A673 (cell line): ENCODE results near the gene SAFB2. TPM values are rescaled to one million over a fixed set of nuclear protein-coding genes. Genes with fewer than 3 reads are reported as not detected.

Source experiments
- BruUV-seq: library from RNA; stranded (reverse); fragments of 400-500 nt; replicated peaks from 2 replicates; lab custom pipeline; 2021; lab: Mats Ljungman, UMichigan
- CTCF ChIA-PET: fragments of 300-600 bp; sonication (Branson Sonifier 250); formaldehyde crosslinking; loops from one replicate; lab custom pipeline; 2022; ENCODE audit warnings: antibody characterized with exemption; lab: Charles Lee
- POLR2A ChIA-PET: fragments of 300-600 bp; sonication (Branson Sonifier 250); formaldehyde crosslinking; loops from one replicate; lab custom pipeline; 2022; ENCODE audit warnings: antibody characterized with exemption; ENCODE audit not compliant: low non-redundant PET; lab: Charles Lee
- DNase-seq: peaks from one replicate; pipeline ENCODE4 v3.0.0-alpha.2; 2015; ENCODE audit warnings: low spot score
- H3K27ac ChIP-seq: fragments of 200-600 bp; sonication (generic); 2 replicates; pipeline ENCODE4 v1.5.1; 2016; ENCODE audit warnings: mixed run types, low read depth, mild to moderate bottlenecking, mixed read lengths, antibody characterized with exemption, low read length; ENCODE audit not compliant: poor library complexity, severe bottlenecking
- H3K27me3 ChIP-seq: fragments of 200-600 bp; sonication (generic); replicated peaks from 2 replicates; pipeline ENCODE4 v1.6.1; 2017; ENCODE audit warnings: mixed run types, low read depth, mild to moderate bottlenecking, mixed read lengths, antibody characterized with exemption, low read length; ENCODE audit not compliant: insufficient read depth, poor library complexity
- H3K36me3 ChIP-seq: fragments of 200-600 bp; sonication (generic); 2 replicates; pipeline ENCODE4 v1.6.1; 2016; ENCODE audit warnings: mixed run types, mild to moderate bottlenecking, mixed read lengths, antibody characterized with exemption, low read length; ENCODE audit not compliant: insufficient read depth, poor library complexity, severe bottlenecking
- H3K4me1 ChIP-seq: fragments of 200-600 bp; sonication (generic); 2 replicates; pipeline ENCODE4 v1.6.1; 2017; ENCODE audit warnings: mixed run types, mild to moderate bottlenecking, mixed read lengths, antibody characterized with exemption, low read length; ENCODE audit not compliant: insufficient read depth, poor library complexity, severe bottlenecking
- H3K4me3 ChIP-seq: fragments of 200-600 bp; sonication (generic); 2 replicates; pipeline ENCODE4 v1.5.1; 2016; ENCODE audit warnings: low read depth, mixed run types, mild to moderate bottlenecking, mixed read lengths, low read length; ENCODE audit not compliant: poor library complexity, severe bottlenecking
- H3K9me3 ChIP-seq: fragments of 200-600 bp; sonication (generic); 2 replicates; pipeline ENCODE4 v1.6.1; 2016; ENCODE audit warnings: mixed run types, low read depth, mild to moderate bottlenecking, mixed read lengths, antibody characterized with exemption, low read length; ENCODE audit not compliant: poor library complexity, severe bottlenecking
- EZH2 ChIP-seq: fragments of 200-600 bp; sonication (generic); IDR thresholded peaks from 2 replicates; pipeline ENCODE4 v1.6.1; 2017; ENCODE audit warnings: borderline replicate concordance, low read depth, mild to moderate bottlenecking, mixed read lengths, antibody characterized with exemption, low read length; ENCODE audit not compliant: poor library complexity, severe bottlenecking
- intact Hi-C: fragments of 100-400 bp; cut with micrococcal nuclease; formaldehyde crosslinking; loops from one replicate; pipeline ENCODE4 v1.10.0; 2022; ENCODE audit not compliant: unreplicated experiment
- total RNA-seq: library from RNA; stranded (reverse); gene quantifications from 2 replicates; pipeline ENCODE4 v1.2.3, GENCODE V29; 2021
- TF ChIP-seq, protein P1 (sequence below): fragments of 300-800, 200-600 bp; sonication (generic); conservative IDR thresholded peaks from 2 replicates; pipeline ENCODE4 v1.5.1; 2017; ENCODE audit warnings: low read depth, mild to moderate bottlenecking, antibody characterized with exemption, low read length, moderate library complexity, mixed read lengths

SAFB2 gene
- total RNA-seq, 1 experiment from 2014 or later = 153 TPM

- BruUV-seq = no TSS peak
- Histone ChIP-seq H3K4me3 (no peak overlapping the region), H3K36me3 (peaks cover 78% of the 10 kb centered on the region), H3K9me3 (no peaks in the 10 kb centered on the region), H3K27ac (no peak overlapping the region), H3K27me3 (no peaks in the 10 kb centered on the region), H3K4me1 (no peaks in the 10 kb centered on the region)
- ChIA-PET POLR2A (no interaction called here), CTCF (no interaction called here)
- DNase-seq = no peak
- intact Hi-C loops = no loop called here
- TF ChIP-seq, protein P1, sequence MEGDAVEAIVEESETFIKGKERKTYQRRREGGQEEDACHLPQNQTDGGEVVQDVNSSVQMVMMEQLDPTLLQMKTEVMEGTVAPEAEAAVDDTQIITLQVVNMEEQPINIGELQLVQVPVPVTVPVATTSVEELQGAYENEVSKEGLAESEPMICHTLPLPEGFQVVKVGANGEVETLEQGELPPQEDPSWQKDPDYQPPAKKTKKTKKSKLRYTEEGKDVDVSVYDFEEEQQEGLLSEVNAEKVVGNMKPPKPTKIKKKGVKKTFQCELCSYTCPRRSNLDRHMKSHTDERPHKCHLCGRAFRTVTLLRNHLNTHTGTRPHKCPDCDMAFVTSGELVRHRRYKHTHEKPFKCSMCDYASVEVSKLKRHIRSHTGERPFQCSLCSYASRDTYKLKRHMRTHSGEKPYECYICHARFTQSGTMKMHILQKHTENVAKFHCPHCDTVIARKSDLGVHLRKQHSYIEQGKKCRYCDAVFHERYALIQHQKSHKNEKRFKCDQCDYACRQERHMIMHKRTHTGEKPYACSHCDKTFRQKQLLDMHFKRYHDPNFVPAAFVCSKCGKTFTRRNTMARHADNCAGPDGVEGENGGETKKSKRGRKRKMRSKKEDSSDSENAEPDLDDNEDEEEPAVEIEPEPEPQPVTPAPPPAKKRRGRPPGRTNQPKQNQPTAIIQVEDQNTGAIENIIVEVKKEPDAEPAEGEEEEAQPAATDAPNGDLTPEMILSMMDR = no peak
- no peak for TF ChIP-seq EZH2
Observed at GRCh38 chr19:5644037-5644436, 21.5 kb upstream of the SAFB2 start.

DNA sequence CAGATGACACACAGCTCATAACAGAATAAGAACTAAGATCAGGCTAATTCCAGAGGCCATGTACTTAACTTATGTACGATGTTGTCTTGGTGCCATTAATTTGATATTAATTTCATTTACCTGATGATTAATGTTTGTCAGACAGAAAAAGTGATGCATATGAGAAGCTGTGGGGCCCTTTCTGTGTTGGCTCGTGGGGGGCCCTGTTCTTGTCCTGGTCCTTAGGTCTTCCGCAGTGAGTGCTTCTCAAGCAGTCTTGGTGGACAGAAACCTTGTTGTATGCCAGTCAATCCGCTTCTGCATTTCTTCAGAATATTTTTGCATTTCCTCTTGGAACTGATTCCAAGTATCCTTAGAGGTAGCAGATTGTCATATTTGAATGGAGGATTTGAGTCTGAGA, 20.5 kb upstream of the SAFB2 start:
- no peaks in the 10 kb centered on the region for H3K27me3 ChIP-seq

DNA sequence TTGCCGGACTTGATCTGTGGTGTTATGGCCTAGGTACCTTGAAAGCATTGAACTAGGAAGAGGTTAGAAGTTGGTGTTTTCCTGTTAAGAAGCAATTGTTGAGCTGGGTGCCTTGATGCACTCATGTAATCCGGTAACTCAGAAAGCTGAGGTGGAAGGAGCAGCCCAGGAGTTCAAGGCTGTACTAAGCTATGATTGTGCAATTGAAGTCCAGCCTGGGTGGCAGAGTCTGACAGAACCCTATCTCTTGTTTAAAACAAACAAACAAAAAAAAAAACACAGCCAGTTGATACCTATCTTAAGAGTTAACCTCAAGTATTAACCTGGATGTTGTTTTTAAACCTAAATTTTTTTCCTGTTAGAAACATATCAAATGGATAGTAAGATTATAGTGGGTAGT, 19.6 kb upstream of the SAFB2 start:
- intact Hi-C loops = no loop called here
- POLR2A ChIA-PET = no interaction called here
- TF ChIP-seq, protein P1 = no peak
- TF ChIP-seq EZH2 = no peak

More for the DNA sequence above, 20.5 kb upstream of the SAFB2 start:
- POLR2A ChIA-PET = no interaction called here
- CTCF ChIA-PET = no interaction called here
- no peak overlapping the region for H3K27ac ChIP-seq
- no peaks in the 10 kb centered on the region for H3K9me3 ChIP-seq
- no peak overlapping the region for H3K4me3 ChIP-seq
- DNase-seq = no peak
- no peak for TF ChIP-seq EZH2
- TF ChIP-seq, protein P1 = no peak
- no TSS peak for BruUV-seq
- H3K4me1 ChIP-seq = no peaks in the 10 kb centered on the region
- peaks cover 76% of the 10 kb centered on the region for H3K36me3 ChIP-seq
- intact Hi-C loops = no loop called here

More for the DNA sequence above, 19.6 kb upstream of the SAFB2 start:
- H3K4me3 ChIP-seq = no peak overlapping the region
- CTCF ChIA-PET = no interaction called here
- H3K27ac ChIP-seq = no peak overlapping the region
- H3K4me1 ChIP-seq = no peaks in the 10 kb centered on the region
- BruUV-seq = no TSS peak
- H3K27me3 ChIP-seq = no peaks in the 10 kb centered on the region
- no peak for DNase-seq
- H3K36me3 ChIP-seq = peaks cover 67% of the 10 kb centered on the region
- H3K9me3 ChIP-seq = no peaks in the 10 kb centered on the region
